ENCODE measurements around the gene FAM171A1.
A peak's percentile ranks its signal among the peaks of the same experiment; 100 is the strongest.

DNA sequence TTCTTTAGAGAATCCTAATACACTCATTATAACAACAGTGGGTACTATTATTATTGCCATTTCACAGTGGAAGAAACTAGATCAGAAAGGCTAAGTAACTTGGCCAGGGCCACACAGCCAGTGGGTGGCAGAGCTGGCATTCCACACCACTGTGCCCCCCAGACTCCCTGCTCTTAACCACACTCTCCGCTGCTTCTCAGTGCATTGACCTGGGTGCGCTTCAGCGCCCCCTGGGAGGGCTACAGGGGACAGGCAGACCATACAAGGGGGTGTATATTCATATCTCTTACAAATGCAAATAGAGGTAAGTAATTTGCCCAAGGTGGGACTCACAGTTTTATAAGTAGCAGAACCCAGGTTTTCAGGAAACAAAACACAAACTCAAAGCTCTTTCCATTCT, 125.6 kb downstream of the FAM171A1 start:
- TF ChIP-seq, protein P1, sequence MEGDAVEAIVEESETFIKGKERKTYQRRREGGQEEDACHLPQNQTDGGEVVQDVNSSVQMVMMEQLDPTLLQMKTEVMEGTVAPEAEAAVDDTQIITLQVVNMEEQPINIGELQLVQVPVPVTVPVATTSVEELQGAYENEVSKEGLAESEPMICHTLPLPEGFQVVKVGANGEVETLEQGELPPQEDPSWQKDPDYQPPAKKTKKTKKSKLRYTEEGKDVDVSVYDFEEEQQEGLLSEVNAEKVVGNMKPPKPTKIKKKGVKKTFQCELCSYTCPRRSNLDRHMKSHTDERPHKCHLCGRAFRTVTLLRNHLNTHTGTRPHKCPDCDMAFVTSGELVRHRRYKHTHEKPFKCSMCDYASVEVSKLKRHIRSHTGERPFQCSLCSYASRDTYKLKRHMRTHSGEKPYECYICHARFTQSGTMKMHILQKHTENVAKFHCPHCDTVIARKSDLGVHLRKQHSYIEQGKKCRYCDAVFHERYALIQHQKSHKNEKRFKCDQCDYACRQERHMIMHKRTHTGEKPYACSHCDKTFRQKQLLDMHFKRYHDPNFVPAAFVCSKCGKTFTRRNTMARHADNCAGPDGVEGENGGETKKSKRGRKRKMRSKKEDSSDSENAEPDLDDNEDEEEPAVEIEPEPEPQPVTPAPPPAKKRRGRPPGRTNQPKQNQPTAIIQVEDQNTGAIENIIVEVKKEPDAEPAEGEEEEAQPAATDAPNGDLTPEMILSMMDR (IDR thresholded peaks at IDR 0.05; ENCODE audit: insufficient read depth, low read depth, low read length): peak; percentile 21
- TF ChIP-seq EZH2 (IDR thresholded peaks at IDR 0.05; ENCODE audit: insufficient read depth, low read length): no peak

All from astrocyte (in vitro differentiated cells and primary cell).